SK-N-SH treated with all-trans-retinoic acid at 6 μM for 48 hours (cell line): ENCODE results near the gene PSD2.

Experiments
- ATAC-seq: fragments of 200-7000 bp; cut with Tn5 transposase; 3 replicates; pipeline ENCODE4 v1.9.1; 2020; ENCODE audit warnings: mild to moderate bottlenecking, moderate library complexity
- ARNTL ChIP-seq: fragments of 450-650 bp; formaldehyde crosslinking; IDR thresholded peaks from 2 replicates; pipeline ENCODE4 v1.5.0; 2020; ENCODE audit warnings: low read depth, mild to moderate bottlenecking, moderate library complexity, borderline replicate concordance
- BACH2 ChIP-seq: fragments of 250-450 bp; sonication (Bioruptor Pico); IDR thresholded peaks from 2 replicates; pipeline ENCODE4 v1.9.0; 2021; ENCODE audit warnings: mild to moderate bottlenecking, borderline replicate concordance
- CREB5 ChIP-seq: fragments of 250-450 bp; sonication (Bioruptor Pico); IDR thresholded peaks from 2 replicates; pipeline ENCODE4 v1.5.1; 2020; ENCODE audit warnings: low read depth, mild to moderate bottlenecking, moderate library complexity
- CSDC2 ChIP-seq: fragments of 250-450 bp; sonication (Bioruptor Pico); IDR thresholded peaks from 2 replicates; pipeline ENCODE4 v1.5.0; 2020; ENCODE audit warnings: mild to moderate bottlenecking, moderate library complexity
- GLIS3 ChIP-seq: fragments of 250-450 bp; sonication (Bioruptor Pico); IDR thresholded peaks from 2 replicates; pipeline ENCODE4 v1.5.0; 2020; ENCODE audit warnings: mild to moderate bottlenecking, moderate library complexity
- ISL1 ChIP-seq: fragments of 250-450 bp; sonication (Bioruptor Pico); IDR thresholded peaks from 2 replicates; pipeline ENCODE4 v2.1.2; 2022; ENCODE audit warnings: mild to moderate bottlenecking, moderate library complexity
- OSR1 ChIP-seq: fragments of 250-450 bp; sonication (Bioruptor Pico); IDR thresholded peaks from 2 replicates; pipeline ENCODE4 v1.8.0; 2022; ENCODE audit warnings: moderate library complexity, mild to moderate bottlenecking, inconsistent platforms
- PATZ1 ChIP-seq: fragments of 250-450 bp; sonication (Bioruptor Pico); IDR thresholded peaks from 2 replicates; pipeline ENCODE4 v1.8.0; 2020; ENCODE audit warnings: mild to moderate bottlenecking, moderate library complexity, borderline replicate concordance
- POU6F1 ChIP-seq: fragments of 250-450 bp; sonication (Bioruptor Pico); IDR thresholded peaks from 2 replicates; pipeline ENCODE4 v1.8.0; 2021; ENCODE audit warnings: low read depth, mild to moderate bottlenecking, moderate library complexity, borderline replicate concordance
- PPARA ChIP-seq: fragments of 250-450 bp; sonication (Bioruptor Pico); IDR thresholded peaks from 2 replicates; pipeline ENCODE4 v1.5.0; 2020; ENCODE audit warnings: mild to moderate bottlenecking, borderline replicate concordance
- RARB ChIP-seq: fragments of 250-450 bp; sonication (Bioruptor Pico); IDR thresholded peaks from 2 replicates; pipeline ENCODE4 v1.8.0; 2021; ENCODE audit warnings: mild to moderate bottlenecking, moderate library complexity
- SNAI2 ChIP-seq: fragments of 250-450 bp; sonication (Bioruptor Pico); IDR thresholded peaks from 2 replicates; pipeline ENCODE4 v1.5.0; 2020; ENCODE audit warnings: mild to moderate bottlenecking, moderate library complexity
- TCF4 ChIP-seq: fragments of 250-450 bp; sonication (Bioruptor Pico); IDR thresholded peaks from 2 replicates; pipeline ENCODE4 v1.8.0; 2021; ENCODE audit warnings: mild to moderate bottlenecking, moderate library complexity, borderline replicate concordance
- TOX ChIP-seq: fragments of 250-450 bp; sonication (Bioruptor Pico); IDR thresholded peaks from 2 replicates; pipeline ENCODE4 v1.8.0; 2021; ENCODE audit warnings: mild to moderate bottlenecking, moderate library complexity, borderline replicate concordance
- TSHZ2 ChIP-seq: fragments of 250-450 bp; sonication (Bioruptor Pico); IDR thresholded peaks from 2 replicates; pipeline ENCODE4 v1.5.0; 2020; ENCODE audit warnings: mild to moderate bottlenecking, moderate library complexity
- ZC3H10 ChIP-seq: fragments of 250-450 bp; sonication (Bioruptor Pico); IDR thresholded peaks from 2 replicates; pipeline ENCODE4 v1.5.1; 2021; ENCODE audit warnings: mild to moderate bottlenecking, moderate library complexity
- ZFP3 ChIP-seq: fragments of 250-450 bp; sonication (Bioruptor Pico); IDR thresholded peaks from 2 replicates; pipeline ENCODE4 v1.5.0; 2020; ENCODE audit warnings: mild to moderate bottlenecking, moderate library complexity
- ZFP30 ChIP-seq: fragments of 450-650 bp; formaldehyde crosslinking; IDR thresholded peaks from 2 replicates; pipeline ENCODE4 v1.5.0; 2022; ENCODE audit warnings: mild to moderate bottlenecking, moderate library complexity
- ZNF565 ChIP-seq: fragments of 450-650 bp; formaldehyde crosslinking; conservative IDR thresholded peaks from 2 replicates; pipeline ENCODE4 v1.5.0; 2020; ENCODE audit warnings: low read depth, mild to moderate bottlenecking, moderate library complexity

Gene PSD2

GRCh38 chr5:139864716-139865483 is 69.3 kb downstream of the PSD2 start:
- TF ChIP-seq ZC3H10 (CRISPR knock-in tag) (no peak), RARB (CRISPR knock-in tag) (no peak), PATZ1 (no peak)
- no peak for ATAC-seq

- TF ChIP-seq TCF4 (CRISPR knock-in tag) = no peak
- no peak for TF ChIP-seq ZC3H10 (CRISPR knock-in tag)
- TF ChIP-seq RARB (CRISPR knock-in tag) = no peak
- no peak for TF ChIP-seq TSHZ2 (CRISPR knock-in tag)
- no peak for TF ChIP-seq OSR1 (CRISPR knock-in tag)
- no peak for TF ChIP-seq TOX (CRISPR knock-in tag)
- TF ChIP-seq ISL1 (CRISPR knock-in tag) = no peak
- no peak for TF ChIP-seq ZNF565 (CRISPR knock-in tag)
- TF ChIP-seq ZFP3 (CRISPR knock-in tag) = no peak
- no peak for TF ChIP-seq PPARA (CRISPR knock-in tag)
- TF ChIP-seq GLIS3 (CRISPR knock-in tag) = no peak
- TF ChIP-seq CREB5 (CRISPR knock-in tag) = no peak
- no peak for TF ChIP-seq SNAI2 (CRISPR knock-in tag)
- no peak for TF ChIP-seq ZFP30 (CRISPR knock-in tag)
- no peak for TF ChIP-seq CSDC2 (CRISPR knock-in tag)
- TF ChIP-seq BACH2 (CRISPR knock-in tag) = no peak
- no peak for TF ChIP-seq POU6F1 (CRISPR knock-in tag)
- TF ChIP-seq ARNTL (CRISPR knock-in tag) = no peak
- TF ChIP-seq, all 23 proteins: peak for 0
- no peak for ATAC-seq
These were observed 71.5 kb downstream of the PSD2 start for GRCh38 chr5:139867109-139867508.

- ATAC-seq = no peak
- TF ChIP-seq PPARA (CRISPR knock-in tag) (no peak), POU6F1 (CRISPR knock-in tag) (no peak)
These were observed 72.0 kb downstream of the PSD2 start for GRCh38 chr5:139867581-139867980.
